Ecto neural progenitor cell (in vitro differentiated cells): ENCODE data around the gene HSPG2.

Source experiments
- DNase-seq: peaks from one replicate; pipeline ENCODE4 v3.0.0-alpha.2; 2018; ENCODE audit warnings: low spot score

HSPG2 gene

GRCh38 chr1:21879928-21880618 is 57.0 kb downstream of the HSPG2 start:
- DNase-seq = no peak

- DNase-seq = no peak
Observed at GRCh38 chr1:21878840-21879478, 58.2 kb downstream of the HSPG2 start.

- DNase-seq = no peak
Observed at GRCh38 chr1:21878009-21878773, 58.9 kb downstream of the HSPG2 start.

GRCh38 chr1:21876267-21876666 is 60.8 kb downstream of the HSPG2 start:
- DNase-seq = no peak

GRCh38 chr1:21875621-21876063 is 61.5 kb downstream of the HSPG2 start:
- no peak for DNase-seq

- DNase-seq = no peak
Observed at GRCh38 chr1:21874778-21875547, 62.1 kb downstream of the HSPG2 start.

GRCh38 chr1:21874328-21874727 is 62.8 kb downstream of the HSPG2 start:
- DNase-seq = no peak

- no peak for DNase-seq
Observed at GRCh38 chr1:21873761-21874160, 63.3 kb downstream of the HSPG2 start.

- no peak for DNase-seq
Observed at GRCh38 chr1:21873174-21873573, 63.9 kb downstream of the HSPG2 start.

- DNase-seq = no peak
Observed at GRCh38 chr1:21872445-21873079, 64.5 kb downstream of the HSPG2 start.

- DNase-seq = no peak
Observed at GRCh38 chr1:21871943-21872342, 65.2 kb downstream of the HSPG2 start.

- no peak for DNase-seq
Observed at GRCh38 chr1:21870611-21871010, 66.5 kb downstream of the HSPG2 start.

- no peak for DNase-seq
Observed at GRCh38 chr1:21869620-21870121, 67.4 kb downstream of the HSPG2 start.

- no peak for DNase-seq
Observed at GRCh38 chr1:21868941-21869454, 68.1 kb downstream of the HSPG2 start.

GRCh38 chr1:21868482-21868881 is 68.6 kb downstream of the HSPG2 start:
- DNase-seq = no peak

- DNase-seq = no peak
Observed at GRCh38 chr1:21867451-21867996, 69.6 kb downstream of the HSPG2 start.

- DNase-seq = no peak
Observed at GRCh38 chr1:21866707-21867043, 70.4 kb downstream of the HSPG2 start.

GRCh38 chr1:21865943-21866706 is 71.0 kb downstream of the HSPG2 start:
- DNase-seq = no peak

GRCh38 chr1:21865609-21865942 is 71.5 kb downstream of the HSPG2 start:
- DNase-seq = no peak

- no peak for DNase-seq
Observed at GRCh38 chr1:21864730-21865129, 72.4 kb downstream of the HSPG2 start.

- DNase-seq = no peak
Observed at GRCh38 chr1:21863981-21864380, 73.1 kb downstream of the HSPG2 start.
